DMS153 treated with DMSO at 0.1 percent for 48 hours (cell line): ENCODE data around the gene SIGLEC10.
"Not testable (repeated sequence)": the region's sequence is repeated elsewhere in the genome, so short reads cannot be mapped to it uniquely, and the experiment has no call there.

Experiments used
- DNase-seq: peaks from one replicate; lab custom pipeline; 2025; ENCODE audit not compliant: unreplicated experiment; lab: John Stamatoyannopoulos, UW

The SIGLEC10 gene

DNA sequence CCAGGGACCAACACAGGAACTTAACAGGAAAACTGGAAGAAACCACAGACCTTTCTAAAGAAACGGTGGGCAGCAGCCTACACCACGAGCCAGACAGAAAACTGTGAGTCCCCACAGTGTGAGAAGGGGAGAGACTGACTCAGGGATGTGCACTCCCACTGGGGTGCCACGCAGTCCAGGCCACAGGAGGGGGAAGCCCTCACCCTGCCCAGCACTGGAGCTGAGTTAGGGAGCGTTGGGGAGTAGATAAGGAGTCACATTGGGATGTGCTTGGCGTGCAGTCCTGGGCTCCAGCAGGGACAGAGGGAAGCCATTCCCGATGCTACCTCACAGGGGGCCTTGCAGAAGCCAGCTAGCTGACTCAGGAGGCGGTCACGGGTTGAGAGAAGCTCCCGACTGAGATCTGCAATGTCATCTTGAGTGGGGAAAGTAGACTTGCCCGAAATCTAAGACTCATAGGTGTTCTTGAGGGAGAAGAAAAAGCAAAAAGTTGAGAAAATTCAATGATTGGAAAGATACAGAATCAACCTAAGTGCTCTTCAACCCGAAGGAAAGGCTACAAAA is 23.5 kb upstream of the SIGLEC10 start:
- DNase-seq, result no peak

DNA sequence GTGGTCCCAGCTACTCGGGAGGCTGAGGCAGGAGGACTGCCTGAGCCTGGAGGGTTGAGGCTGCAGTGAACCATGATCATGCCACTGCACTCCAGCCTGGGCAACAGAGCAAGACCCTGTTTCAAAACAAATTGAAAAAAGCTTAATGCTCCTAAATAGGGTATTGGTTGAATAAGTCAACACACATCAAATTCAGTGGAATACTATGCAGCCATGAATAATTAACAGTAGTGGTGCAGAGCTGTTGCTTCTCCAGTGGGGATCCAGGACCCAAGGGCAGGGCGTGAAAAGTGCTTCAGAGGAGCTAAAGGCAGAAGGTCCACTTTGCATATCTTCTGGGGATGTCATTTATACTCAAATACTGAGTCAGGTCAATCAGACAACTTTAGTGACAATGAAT is 22.6 kb upstream of the SIGLEC10 start:
- no peak for DNase-seq

DNA sequence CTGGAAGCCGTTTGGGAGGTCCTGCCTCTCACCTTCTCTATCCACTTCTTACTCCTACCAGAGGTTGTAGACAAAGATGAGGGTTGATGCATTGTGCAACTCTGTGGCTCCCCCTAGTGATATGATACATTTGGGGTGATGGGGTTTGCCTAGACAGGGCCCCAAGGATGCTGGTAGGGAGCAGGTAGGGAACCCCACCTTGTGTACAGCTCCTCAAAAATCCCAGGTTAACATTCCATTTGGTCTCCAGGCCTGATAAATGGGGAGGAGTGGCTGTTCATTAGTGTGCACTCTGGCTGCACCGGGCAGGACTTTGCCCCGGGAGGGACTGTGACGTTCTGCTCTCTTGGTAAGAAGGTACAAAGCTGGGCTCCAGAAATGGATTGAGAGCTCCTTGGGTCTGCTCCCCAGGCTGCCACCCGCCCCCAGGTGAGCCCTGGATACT is 21.6 kb upstream of the SIGLEC10 start:
- DNase-seq, result no peak

DNA sequence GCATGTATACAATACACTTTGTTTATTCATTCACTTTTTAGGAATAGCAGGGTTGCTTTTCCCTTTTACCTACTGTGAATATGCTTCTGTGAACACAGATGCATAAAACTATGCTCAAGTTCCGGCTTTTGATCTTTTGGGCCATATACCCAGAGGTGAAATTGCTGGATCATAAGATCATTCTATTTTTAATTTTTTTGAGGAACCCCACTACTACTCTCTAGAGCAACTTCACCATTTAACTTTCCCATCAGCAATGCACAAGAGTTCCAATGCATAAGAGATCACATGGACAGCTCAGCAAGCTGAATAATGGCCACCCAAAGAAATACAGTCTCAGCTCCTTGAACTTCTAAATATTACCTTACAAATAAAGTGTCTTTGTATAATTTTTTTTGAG is 17.0 kb upstream of the SIGLEC10 start:
- DNase-seq, result no peak

DNA sequence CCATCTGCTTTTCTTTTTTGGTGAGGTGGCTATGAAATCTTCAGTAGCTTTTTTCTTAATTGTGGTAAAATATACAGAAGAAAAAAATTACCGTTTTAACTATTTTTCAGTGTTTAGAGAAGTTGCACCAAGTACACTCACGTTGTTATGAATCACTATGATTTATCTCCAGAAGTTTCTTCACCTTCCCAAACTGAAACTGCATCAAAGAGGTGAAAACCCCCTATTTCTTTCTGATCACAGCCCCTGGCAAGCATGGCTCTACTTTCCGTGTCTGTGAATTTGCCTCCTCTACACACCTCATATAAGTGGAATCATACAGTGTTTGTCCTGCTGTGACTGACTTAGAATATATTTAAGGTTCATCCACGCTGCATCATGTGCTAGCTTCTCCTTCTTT is 15.6 kb upstream of the SIGLEC10 start:
- DNase-seq, result no peak

DNA sequence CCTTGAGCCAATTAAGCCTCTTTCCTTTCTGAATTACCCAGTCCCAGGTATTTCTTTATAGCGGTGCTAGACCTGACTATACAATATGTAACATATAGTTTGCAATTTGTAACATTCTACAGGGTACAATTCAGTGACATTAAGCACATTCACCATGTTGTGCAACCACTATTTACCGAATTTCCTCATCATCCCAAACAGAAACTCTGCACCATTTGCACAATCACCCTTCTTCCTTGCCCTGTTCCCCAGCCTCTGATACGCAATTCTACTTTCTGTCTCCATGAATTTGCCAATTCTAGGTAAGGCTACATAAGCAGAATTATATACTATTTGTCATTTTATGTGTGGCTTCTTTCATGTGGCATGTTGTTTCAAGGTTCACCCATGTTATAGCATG is 13.7 kb upstream of the SIGLEC10 start:
- DNase-seq, result no peak

DNA sequence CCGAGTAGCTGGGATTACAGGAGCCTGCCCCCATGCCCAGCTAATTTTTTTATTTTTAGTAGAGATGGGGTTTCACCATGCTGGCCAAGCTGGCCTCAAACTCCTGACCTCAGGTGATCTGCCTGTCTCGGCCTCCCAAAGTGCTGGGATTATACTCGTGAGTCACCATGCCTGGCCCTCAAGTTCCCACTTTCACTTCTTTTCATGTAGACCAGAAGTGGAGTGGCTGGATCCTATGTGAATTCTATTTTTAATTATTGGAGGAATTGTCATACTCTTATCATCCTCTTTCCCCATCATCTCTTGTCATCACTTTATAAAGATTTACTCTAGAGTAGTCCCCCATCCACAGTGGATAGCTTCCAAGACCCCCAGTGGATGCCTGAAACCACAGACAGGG is 12.8 kb upstream of the SIGLEC10 start:
- DNase-seq, result no peak

DNA sequence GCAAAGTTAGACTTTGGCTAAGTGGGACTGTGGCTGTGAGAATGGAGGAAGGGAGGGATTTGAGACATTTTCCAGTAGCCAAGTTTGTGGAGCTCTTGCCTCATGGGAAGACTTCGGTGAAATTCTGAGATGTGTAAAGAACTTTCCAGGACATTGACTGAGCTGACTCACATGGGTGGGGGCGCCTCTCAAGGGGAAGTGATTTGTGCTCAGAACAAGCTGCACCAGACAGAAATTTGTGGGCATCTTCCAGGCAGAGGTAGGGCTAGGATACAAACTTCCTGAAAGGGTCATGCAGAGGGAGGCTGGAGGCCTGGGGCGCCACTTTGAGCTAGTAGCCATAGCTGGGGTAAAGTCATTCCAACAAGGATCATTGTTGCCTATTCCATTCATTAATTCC is 9.8 kb upstream of the SIGLEC10 start:
- no peak for DNase-seq

DNA sequence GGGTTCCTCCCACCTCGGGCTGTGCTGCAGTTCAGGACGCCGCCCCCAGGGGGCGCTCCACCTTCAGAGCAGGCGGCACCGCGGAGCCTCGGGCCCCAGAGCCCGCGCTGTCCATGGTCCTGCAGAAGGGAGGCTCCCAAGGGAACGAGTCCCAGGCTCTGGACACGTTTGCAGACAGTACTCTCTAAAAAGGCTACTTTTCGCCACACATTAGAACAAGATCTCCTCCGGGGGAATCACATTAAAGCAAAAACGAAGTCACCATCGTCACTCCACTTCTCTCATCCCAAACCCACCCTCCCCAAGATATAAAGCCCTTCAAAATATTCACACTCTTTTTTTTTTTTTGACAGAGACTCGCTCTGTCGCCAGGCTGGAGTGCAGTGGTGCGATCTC is 4.6 kb upstream of the SIGLEC10 start:
- no peak for DNase-seq

DNA sequence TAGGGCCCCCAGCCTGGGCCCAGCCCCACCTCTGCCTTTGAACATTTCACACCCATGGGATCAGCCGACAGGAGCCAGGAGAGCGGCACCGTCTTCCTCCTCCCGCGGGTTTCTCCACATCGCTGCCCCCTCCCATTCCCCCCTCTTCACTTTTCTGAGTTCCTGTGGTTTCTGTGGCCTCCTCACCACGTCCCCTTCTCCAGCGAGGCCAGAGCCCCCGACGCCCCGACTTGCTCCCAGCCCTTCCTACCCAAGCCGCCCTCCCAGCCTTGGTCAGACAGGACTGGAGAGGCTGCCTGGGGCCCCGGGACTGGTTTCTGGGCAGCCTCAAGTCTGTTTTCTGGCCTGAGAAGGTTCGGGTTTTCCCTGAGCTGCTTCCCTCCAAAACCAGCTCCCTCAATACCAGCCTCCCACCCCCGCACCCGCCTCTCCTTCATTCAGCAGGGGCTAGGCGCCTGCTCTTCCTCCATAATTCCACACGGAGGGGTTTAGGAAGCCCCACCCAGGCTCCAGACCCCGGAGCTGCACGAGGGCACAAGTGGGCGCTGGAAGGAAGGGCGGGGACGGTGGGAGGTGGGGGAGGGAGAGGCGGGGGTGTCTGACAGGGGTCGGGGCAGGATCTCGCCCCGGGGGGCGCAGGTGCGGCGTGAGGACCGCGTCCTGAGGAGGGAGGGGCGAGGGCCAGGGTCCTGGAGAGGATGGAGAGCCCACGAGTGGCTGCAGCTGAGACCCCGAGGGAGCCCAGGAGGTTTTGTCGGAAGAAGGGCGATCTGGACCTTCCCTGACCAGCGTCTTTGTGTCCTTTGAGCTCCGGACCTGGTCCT is 4.0 kb upstream of the SIGLEC10 start:
- DNase-seq, result no peak

DNA sequence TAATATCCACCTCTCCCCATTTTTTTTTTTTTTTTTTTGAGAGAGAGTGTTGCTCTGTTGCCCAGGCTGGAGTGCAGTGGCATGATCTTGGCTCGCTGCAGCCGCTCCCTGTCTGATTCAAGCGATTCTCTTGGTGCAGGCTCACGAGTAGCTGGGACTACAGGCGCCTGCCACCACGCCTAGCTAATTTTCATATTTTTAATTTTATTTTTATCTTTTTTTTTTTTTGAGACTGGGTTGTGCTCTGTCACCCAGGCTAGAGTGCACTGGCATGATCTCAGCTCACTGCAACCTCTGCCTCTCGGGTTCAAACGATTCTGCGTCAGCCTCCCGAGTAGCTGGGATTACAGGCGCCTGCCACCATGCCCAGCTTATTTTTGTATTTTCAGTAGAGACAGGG is 3.1 kb upstream of the SIGLEC10 start:
- DNase-seq, result not testable (repeated sequence)

DNA sequence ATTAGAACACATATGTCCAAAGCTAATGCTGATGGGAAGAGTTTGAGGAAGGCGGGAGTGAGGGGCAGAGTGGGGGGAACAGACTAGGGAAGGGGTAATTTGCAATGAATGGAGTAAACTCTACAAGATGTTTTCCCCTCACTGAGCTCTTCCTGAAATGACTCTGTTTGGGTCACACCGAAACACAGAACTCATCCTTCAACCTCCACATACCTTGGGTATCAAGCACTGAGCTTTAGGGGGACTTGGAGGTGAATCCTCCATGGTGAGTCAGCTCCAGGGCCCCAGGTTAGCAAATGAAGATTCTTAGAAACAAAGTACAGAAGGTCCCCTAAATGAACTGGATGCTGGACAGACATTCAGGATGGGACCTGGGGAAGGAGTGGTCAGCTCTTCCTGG is 1.3 kb upstream of the SIGLEC10 start:
- DNase-seq, result no peak

DNA sequence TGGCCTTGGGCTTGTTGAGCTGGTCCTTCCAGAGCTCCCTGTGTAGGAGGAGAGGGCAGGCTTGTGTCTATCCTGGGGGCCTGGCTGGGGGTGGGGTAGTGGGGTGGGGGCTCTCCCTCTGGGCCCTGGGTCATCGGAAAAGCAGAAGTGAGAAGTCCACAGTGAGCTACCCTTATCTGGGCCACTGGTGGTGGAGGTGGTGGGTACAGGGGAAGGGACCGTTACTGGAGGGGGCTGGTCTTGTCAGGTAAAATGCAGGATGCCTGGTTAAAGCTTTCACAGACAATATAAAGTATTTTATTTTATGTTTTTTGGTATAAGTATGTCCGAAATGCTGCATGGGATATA is 342 bp upstream of the SIGLEC10 start:
- DNase-seq, result no peak

DNA sequence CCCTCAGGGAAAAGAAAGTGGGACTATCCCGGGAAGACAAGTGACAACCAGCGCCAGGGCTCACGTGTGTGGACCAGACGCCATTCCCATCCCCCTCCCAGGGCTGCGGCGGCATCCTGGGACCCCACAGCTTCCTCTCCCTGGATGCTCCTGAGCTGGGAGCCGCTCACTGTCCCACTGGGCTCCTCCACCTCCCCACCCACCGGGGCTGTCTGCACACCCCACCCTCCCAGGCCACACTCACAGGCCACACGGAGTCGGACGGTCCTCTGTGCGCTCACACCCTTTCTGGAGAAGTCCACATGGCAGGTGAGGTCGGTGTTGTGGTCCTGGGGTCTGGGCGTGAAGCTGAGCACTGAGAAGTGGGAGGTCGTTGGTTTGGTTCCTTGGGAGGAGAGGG is 1.0 kb downstream of the SIGLEC10 start:
- DNase-seq, result not testable (repeated sequence)

DNA sequence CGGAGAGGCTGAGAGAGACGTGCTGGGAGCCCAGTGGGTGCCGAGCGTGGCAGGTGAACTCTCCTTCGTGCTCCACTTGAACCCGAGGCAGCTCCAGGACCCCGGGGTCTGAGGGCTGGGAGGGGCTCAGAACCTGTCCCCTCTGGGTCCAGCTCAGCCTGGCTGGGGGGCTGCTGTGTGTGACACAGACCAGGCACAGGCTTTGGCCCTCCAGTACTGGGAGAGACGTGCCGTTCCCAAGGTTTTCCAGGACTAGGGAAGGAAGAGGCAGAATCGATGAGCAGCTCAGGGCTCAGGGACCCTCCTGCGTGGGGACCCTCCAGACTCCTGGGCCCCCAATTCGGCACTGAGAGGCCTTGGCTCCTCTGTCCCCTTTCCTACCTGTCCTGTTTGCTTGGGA is 2.3 kb downstream of the SIGLEC10 start:
- DNase-seq, result no peak

DNA sequence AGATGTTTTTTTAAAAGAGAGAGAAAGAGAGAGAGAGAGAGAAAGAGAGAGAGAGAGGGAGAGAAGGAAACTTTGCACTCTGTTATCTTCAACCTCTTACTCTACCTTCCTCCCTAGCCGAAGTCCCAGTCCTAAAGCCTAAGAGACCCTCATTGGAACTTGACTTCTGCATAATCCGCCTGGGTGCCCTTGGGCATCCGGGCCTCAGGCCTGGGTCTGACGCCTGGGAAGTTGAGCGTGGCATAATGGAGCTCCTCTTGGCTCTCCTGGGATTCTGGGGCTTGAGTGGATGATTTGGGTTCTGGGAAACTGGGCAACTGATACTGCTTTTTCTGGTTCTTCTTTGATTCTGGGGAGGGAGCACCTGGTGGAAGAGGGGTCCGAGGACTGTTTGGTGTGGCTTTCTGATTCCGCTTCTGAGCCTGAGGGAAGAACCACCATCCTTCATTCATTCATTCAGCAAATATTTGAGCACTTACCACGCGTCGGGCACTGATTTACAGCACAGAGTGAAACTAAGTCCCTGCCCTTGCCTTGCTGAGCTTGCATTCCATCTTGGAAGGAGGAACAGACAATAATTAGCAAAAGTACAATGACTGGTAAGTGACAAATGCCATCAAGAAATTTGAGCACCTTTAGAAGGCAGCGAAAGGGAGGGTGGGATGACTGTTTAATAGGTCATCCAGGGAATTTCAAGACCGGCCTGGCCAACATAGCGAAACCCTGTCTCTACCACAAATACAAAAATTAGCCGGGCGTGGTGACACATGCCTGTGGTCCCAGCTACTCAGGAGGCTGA is 6.3 kb downstream of the SIGLEC10 start:
- DNase-seq, result no peak

DNA sequence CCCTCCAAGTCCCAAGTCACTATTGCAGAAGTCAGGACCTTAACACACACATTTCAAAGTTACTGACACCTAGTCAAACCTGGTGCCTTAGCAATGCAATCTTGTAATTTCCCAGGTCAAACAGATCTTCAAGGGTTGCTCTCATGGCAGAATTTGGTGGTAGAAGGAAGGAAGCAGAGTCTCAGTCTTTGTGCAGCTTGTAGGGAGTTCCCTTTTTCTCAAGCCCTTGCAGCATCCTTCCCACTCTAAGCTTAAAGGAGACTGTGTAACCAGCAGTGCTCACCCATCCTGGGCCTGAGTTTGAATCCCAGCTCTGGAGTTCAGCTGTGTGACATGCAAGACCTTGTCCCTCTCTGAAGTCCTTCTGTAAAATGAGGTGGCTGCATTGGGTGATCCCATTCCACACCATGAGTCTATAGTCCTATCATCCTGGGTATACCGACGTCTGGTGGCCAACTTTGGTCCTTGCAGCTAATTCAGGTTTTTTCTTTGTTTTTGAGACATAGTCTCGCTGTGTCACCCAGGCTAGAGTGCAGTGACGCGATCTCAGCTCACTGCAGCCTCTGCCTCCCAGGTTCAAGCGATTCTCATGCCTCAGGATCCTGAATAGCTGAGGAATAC is 9.8 kb downstream of the SIGLEC10 start:
- no peak for DNase-seq

DNA sequence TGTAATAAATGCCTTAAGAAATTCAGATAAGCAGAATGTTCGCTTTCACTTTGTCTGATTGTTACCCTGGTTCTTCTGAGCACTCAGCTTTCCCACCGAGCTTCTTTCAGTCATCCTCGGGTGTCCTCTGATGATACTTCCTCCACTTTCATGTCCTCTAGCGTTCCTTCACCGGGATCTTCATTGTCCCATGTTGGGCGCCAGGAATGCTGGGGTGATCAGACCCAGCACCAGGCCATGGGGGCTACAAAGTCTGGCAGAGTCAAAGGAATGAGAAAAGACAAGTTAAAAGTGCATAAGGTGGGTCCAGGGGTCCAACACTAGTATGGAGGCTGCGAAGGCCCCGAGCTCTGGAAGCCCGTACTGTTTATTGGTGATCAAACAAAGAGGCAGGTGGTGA is 15.3 kb downstream of the SIGLEC10 start:
- DNase-seq, result no peak

DNA sequence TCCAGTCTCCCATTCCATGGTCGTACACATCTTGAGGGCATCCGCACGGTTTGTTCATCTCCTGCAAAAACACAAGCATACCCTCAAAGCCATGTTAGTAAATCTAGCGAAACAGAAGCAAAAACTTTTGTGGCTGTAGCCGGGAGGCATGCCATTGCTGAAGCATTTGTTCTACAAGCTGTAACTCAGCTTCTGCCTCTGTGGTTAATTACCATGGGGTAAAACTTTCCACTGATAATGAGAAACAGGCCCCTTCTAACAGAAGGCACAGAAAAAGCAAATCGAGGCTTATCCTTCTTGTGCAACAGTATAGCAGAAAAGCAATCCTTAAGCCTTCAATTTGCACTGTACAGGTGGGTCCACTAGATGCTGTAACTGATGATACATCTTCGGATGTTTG is 17.5 kb downstream of the SIGLEC10 start:
- DNase-seq, result not testable (repeated sequence)

DNA sequence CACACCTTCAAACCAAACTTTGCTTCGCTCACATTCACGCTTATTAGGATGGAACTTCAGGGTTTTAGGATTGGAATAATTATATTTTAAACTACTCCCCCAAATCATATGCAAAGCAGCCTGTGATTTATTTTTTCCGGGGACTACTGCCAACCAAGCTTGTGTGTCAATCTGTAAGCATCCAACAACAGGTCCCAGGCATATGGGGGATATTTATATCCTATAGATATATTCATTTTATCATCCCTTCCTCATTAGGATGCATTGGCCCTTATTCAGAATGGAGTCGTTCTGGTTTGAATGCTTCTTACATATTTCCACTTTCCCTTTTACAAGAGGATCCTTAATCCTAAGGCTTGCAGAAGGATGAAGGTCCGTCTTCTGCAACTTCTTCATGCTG is 18.2 kb downstream of the SIGLEC10 start:
- DNase-seq, result no peak

DNA sequence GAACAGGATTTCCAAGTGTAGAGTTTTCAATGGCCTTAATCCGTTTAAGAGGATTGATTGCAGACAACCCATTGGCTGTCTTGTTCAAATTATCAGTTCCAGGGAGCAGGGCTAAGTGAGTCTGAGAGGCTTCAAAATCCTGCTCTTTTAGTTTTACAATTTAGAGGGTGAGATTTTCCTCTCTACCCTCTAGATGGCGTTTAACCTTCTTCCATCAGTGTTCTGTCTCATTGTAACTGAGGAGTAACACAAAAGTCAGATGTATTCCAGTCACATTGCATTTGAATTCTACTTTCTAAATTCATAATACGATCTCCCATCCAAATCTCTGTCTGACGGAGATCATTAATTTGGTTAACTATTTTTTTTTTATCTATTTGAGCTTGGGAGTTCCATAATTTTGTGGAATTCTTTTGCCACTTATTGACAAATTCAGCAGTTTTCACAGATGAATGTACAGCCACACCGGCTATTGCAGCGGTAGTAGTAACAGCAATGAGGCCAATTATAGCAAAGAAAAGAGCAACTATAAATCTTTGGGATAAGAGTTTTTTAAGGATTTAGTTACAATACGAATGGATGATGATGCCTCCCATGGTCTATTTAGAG is 19.2 kb downstream of the SIGLEC10 start:
- no peak for DNase-seq
